Sigmoid colon (tissue), 7 donors: Measurements from ENCODE around the gene USPL1. TPM values are rescaled to one million over a fixed set of nuclear protein-coding genes. Genes with fewer than 3 reads are reported as not detected.
"Not testable (repeated sequence)": the region's sequence is repeated elsewhere in the genome, so short reads cannot be mapped to it uniquely, and the experiment has no call there.

ENCODE experiments used
- DNase-seq: peaks from one replicate; pipeline ENCODE4 v3.0.0-alpha.2; 2019
- H3K27ac ChIP-seq, 4 donors: fragments of 200-600 bp; sonication (generic); one replicate each; pipeline ENCODE4 v1.5.1; 2016 to 2019; ENCODE audit warnings: mild to moderate bottlenecking in 1 of 4
- H3K27me3 ChIP-seq, 3 donors: fragments of 200-600 bp; sonication (generic); one replicate each; pipeline ENCODE4 v1.5.1; 2019; ENCODE audit warnings: mild to moderate bottlenecking in 1 of 3
- H3K36me3 ChIP-seq, 4 donors: fragments of 200-600 bp; sonication (generic); one replicate each; pipeline ENCODE4 v1.5.1; 2016 to 2019
- H3K4me1 ChIP-seq, 4 donors: fragments of 200-600 bp; sonication (generic); one replicate each; pipeline ENCODE4 v1.5.1; 2017 to 2019
- H3K4me3 ChIP-seq, 4 donors: fragments of 200-600 bp; sonication (generic); one replicate each; pipeline ENCODE4 v1.5.1; 2017 to 2019; ENCODE audit warnings: mild to moderate bottlenecking in 2 of 4, moderate library complexity in 1 of 4
- H3K9me3 ChIP-seq, 4 donors: fragments of 200-600 bp in 3 of 4; sonication (generic) in 3 of 4; one replicate each; pipeline versions ENCODE4 v1.5.1 to v1.6.1; 2013 to 2019
- EP300 ChIP-seq, 4 donors: sonication (generic); formaldehyde crosslinking; IDR thresholded peaks; one replicate each; pipeline ENCODE4 v1.6.1; 2017; ENCODE audit warnings: antibody characterized with exemption in 4 of 4
- POLR2A ChIP-seq, 2 donors: fragments of 450-650 bp; IDR thresholded peaks; one replicate each; pipeline ENCODE4 v1.6.1; 2016; ENCODE audit warnings: antibody characterized with exemption in 2 of 2, mild to moderate bottlenecking in 2 of 2, moderate library complexity in 2 of 2
- POLR2AphosphoS5 ChIP-seq, 4 donors: sonication (generic); formaldehyde crosslinking; IDR thresholded peaks; one replicate each; pipeline ENCODE4 v1.6.1; 2017; ENCODE audit warnings: antibody characterized with exemption in 4 of 4
- WGBS, 2 donors: extraction: QIAGEN DNeasy Blood & Tissue Kit; methylation state at CpG; one replicate each; pipeline ENCODE4 v1.1.7; 2013; 5-methylcytosine and 5-hydroxymethylcytosine counted together
- intact Hi-C: fragments of 100-400 bp; cut with DNase I; formaldehyde crosslinking; loops from one replicate; pipeline ENCODE4 v1.15.1; 2023
- polyA plus RNA-seq, 3 donors: library from polyadenylated mRNA; stranded (reverse); fragments of 200-250 nt; gene quantifications; one replicate each; pipeline ENCODE4 v1.2.3, GENCODE V29; 2013
- total RNA-seq, 4 donors: library from RNA; depleted of rRNA; stranded (reverse); fragments of >200 nt; gene quantifications; one replicate each; pipeline ENCODE4 v1.1.0, GENCODE V29; 2016
- TF ChIP-seq, protein P1 (sequence below), 4 experiments: fragments of 450-650 bp in 3 of 4; fragments of 200-600 bp in 1 of 4; IDR thresholded peaks; one replicate each; pipeline ENCODE4 v1.5.1; 2016 to 2019; ENCODE audit warnings: antibody characterized with exemption in 4 of 4, mild to moderate bottlenecking in 3 of 4, moderate library complexity in 2 of 4
- donor health status: healthy with polysubstance abuse.
- donor health status: Bipolar disorder and iron deficiency.
- donor health status: healthy.

The USPL1 gene
- total and polyA plus RNA-seq, 7 donors, result 2.8 to 34.6 (median 17.4) TPM

DNA sequence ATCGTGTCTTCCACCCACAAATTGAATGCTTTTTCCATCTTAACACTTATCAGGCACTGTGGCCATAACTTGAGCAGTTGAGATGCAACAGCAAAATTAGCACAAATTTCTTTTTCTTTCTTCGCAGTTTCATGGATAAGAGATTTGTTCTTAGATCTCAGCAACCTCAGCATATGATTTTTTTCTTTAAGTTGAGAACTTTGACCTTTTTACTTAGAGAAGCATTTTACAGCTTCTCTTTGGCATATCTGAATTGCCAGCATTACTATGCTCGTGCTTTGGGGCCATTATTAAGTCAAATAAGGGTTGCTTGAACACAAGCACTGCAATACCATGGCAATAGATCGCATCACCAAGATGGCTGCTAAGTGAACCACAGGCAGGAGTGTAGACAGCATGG is 16.1 kb downstream of the USPL1 start:
- Histone ChIP-seq H3K27ac (no peak overlapping the region), H3K27me3 (no peaks in the 10 kb centered on the region), H3K36me3 (peaks cover 0 to 56% (median 8%) of the 10 kb centered on the region in 4 donors), H3K9me3 (no peaks in the 10 kb centered on the region), H3K4me1 (peaks cover 0 to 19% (median 6%) of the 10 kb centered on the region in 4 donors), H3K4me3 (no peak overlapping the region)
- intact Hi-C loops, result no loop called here
- DNase-seq, result no peak
- WGBS, 2 donors, result 70 to 88% methylated on average over 4 of the region's 4 CpGs
- TF ChIP-seq EP300 (IDR thresholded peaks at IDR 0.05) (no peak), POLR2A (IDR thresholded peaks at IDR 0.05) (no peak), POLR2AphosphoS5 (IDR thresholded peaks at IDR 0.05) (no peak)
- TF ChIP-seq, protein P1, sequence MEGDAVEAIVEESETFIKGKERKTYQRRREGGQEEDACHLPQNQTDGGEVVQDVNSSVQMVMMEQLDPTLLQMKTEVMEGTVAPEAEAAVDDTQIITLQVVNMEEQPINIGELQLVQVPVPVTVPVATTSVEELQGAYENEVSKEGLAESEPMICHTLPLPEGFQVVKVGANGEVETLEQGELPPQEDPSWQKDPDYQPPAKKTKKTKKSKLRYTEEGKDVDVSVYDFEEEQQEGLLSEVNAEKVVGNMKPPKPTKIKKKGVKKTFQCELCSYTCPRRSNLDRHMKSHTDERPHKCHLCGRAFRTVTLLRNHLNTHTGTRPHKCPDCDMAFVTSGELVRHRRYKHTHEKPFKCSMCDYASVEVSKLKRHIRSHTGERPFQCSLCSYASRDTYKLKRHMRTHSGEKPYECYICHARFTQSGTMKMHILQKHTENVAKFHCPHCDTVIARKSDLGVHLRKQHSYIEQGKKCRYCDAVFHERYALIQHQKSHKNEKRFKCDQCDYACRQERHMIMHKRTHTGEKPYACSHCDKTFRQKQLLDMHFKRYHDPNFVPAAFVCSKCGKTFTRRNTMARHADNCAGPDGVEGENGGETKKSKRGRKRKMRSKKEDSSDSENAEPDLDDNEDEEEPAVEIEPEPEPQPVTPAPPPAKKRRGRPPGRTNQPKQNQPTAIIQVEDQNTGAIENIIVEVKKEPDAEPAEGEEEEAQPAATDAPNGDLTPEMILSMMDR (IDR thresholded peaks at IDR 0.05), result no peak

DNA sequence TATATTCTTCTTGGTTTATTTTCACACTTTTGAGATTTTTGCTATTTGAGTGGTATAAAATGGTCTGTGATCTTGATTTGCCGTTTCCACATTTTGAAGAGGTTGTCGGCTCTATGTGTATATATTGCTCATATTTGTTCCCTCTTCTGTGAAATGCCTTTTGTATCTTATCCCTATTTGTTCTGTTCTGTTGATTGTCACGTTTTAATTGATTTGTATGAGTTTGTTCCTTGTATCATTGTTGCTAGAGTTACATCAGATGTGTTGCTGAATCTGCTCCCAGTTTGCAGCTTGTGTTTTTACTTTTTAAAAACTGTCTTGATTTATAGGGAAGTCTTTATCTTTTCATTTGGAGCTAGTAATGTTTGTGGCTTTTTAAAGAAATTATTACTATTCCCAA is 17.1 kb downstream of the USPL1 start:
- Histone ChIP-seq H3K4me1 (peaks cover 0 to 19% (median 3%) of the 10 kb centered on the region in 4 donors), H3K4me3 (no peak overlapping the region), H3K27me3 (no peaks in the 10 kb centered on the region), H3K9me3 (no peaks in the 10 kb centered on the region), H3K27ac (no peak overlapping the region), H3K36me3 (peaks cover 0 to 56% (median 8%) of the 10 kb centered on the region in 4 donors)
- TF ChIP-seq POLR2A (IDR thresholded peaks at IDR 0.05) (no peak), POLR2AphosphoS5 (IDR thresholded peaks at IDR 0.05) (no peak), EP300 (IDR thresholded peaks at IDR 0.05) (no peak)
- TF ChIP-seq, protein P1 (IDR thresholded peaks at IDR 0.05), result no peak
- DNase-seq, result no peak
- intact Hi-C loops, result no loop called here
- WGBS, 2 donors, result 83 to 90% methylated on average over 3 of the region's 3 CpGs

DNA sequence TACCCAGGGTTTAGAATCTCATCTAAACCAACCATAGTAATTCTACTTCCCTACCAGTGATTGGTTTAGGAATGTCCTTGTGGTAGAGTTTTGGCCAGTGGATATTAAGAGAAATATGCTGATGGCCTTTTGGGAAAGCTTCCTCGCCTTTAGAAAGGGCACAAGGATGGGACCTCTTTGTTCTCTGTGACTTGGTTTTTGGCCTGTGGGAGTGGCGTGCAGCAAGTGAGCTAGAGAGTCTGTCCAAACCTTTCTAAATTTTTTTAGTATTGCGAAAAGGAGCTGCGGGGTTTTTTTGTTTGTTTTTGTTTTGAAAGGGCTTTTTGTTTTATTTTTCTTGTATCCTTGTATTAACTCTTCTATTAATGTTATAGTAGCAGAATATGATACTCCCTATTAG is 20.6 kb downstream of the USPL1 start:
- TF ChIP-seq, protein P1 (IDR thresholded peaks at IDR 0.05), result no peak
- TF ChIP-seq EP300 (IDR thresholded peaks at IDR 0.05), result no peak
- no peak for TF ChIP-seq POLR2A (IDR thresholded peaks at IDR 0.05)
- TF ChIP-seq POLR2AphosphoS5 (IDR thresholded peaks at IDR 0.05), result no peak
- Histone ChIP-seq H3K36me3 (peaks cover 0 to 48% (median 8%) of the 10 kb centered on the region in 4 donors), H3K9me3 (no peaks in the 10 kb centered on the region), H3K27me3 (no peaks in the 10 kb centered on the region), H3K4me3 (no peak overlapping the region), H3K27ac (no peak overlapping the region), H3K4me1 (peaks cover 0 to 19% (median 3%) of the 10 kb centered on the region in 4 donors)
- intact Hi-C loops, result no loop called here
- DNase-seq, result no peak
- 91 to 93% methylated on average over 4 of the region's 4 CpGs for WGBS, 2 donors

DNA sequence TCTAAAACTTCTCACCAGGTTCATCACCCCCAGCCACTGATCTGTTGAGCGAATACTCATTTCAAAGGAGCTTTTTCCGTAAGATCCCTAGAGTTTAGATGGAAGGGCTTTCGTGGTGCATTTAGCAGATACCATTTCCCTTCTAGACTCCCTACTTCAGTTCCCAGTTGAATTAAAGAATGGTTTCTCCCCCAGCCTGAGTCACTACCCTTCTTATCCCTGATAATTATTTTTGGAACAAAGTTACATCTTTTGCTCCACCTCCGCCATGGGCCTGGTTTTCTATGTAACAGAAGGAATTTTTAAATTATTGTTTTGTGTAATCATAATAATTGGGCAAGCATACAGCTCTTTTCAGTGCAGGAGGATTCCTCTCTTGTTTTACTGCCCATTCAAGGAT is 22.0 kb downstream of the USPL1 start:
- no peaks in the 10 kb centered on the region for H3K27me3 ChIP-seq
- WGBS, 2 donors, result 98% methylated on average over 4 of the region's 4 CpGs

GRCh38 chr13:30641173-30641572 is 23.5 kb downstream of the USPL1 start:
- H3K9me3 ChIP-seq, intact Hi-C loops, H3K27ac ChIP-seq, H3K4me3 ChIP-seq, DNase-seq, H3K27me3 ChIP-seq: not testable (repeated sequence)
- 96 to 98% methylated on average over 1 of the region's 1 CpG for WGBS, 2 donors
- Histone ChIP-seq H3K36me3 (peaks cover 0 to 52% (median 8%) of the 10 kb centered on the region in 4 donors), H3K4me1 (peaks cover 0 to 18% (median 13%) of the 10 kb centered on the region in 4 donors)

More for the DNA sequence above, 22.0 kb downstream of the USPL1 start:
- TF ChIP-seq, protein P1 (IDR thresholded peaks at IDR 0.05), result no peak
- TF ChIP-seq POLR2A (IDR thresholded peaks at IDR 0.05) (no peak), POLR2AphosphoS5 (IDR thresholded peaks at IDR 0.05) (no peak), EP300 (IDR thresholded peaks at IDR 0.05) (no peak)
- no peak overlapping the region for H3K4me3 ChIP-seq
- H3K36me3 ChIP-seq, result peaks cover 0 to 49% (median 8%) of the 10 kb centered on the region in 4 donors
- no peak for DNase-seq
- intact Hi-C loops, result no loop called here
- no peak overlapping the region for H3K27ac ChIP-seq
- peaks cover 0 to 15% (median 4%) of the 10 kb centered on the region in 4 donors for H3K4me1 ChIP-seq
- H3K9me3 ChIP-seq, result no peaks in the 10 kb centered on the region
